GM10266 (cell line): ENCODE measurements around the gene PSMD1.
"Not testable (repeated sequence)": the region's sequence is repeated elsewhere in the genome, so short reads cannot be mapped to it uniquely, and the experiment has no call there.

Source experiments
- DNase-seq: peaks from one replicate; pipeline ENCODE4 v3.0.0; 2012; ENCODE audit errors: extremely low spot score
- CTCF ChIP-seq: IDR thresholded peaks from 2 replicates; pipeline ENCODE4 v1.5.1; 2012; ENCODE audit warnings: mild to moderate bottlenecking, low read depth; ENCODE audit not compliant: control insufficient read depth, insufficient read depth; ENCODE audit errors: missing control alignments

PSMD1 gene

DNA sequence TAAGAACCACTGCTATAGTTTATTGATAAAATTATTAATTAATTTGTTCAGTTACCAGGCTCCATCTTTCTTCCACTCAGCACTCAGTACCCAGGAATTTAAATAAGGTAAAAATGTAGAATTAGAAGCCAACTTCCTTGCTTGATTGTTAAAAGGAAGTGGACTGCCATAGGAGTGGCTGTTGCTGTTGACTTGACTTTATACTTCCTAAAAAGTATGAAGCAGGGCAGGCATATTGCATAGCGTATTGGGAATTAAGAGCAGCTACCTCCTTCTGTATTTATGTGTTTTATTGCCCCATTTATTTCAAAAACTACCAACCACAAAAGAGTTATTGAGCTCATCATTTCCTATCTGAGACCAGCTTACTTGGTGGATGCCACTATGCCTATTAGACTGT lies 27.9 kb downstream of the PSMD1 start:
- no peak for TF ChIP-seq CTCF
- DNase-seq = no peak

- TF ChIP-seq CTCF = no peak
- no peak for DNase-seq
Observed at GRCh38 chr2:231088754-231089153, 32.1 kb downstream of the PSMD1 start.

GRCh38 chr2:231093933-231094332 lies 37.3 kb downstream of the PSMD1 start:
- no peak for DNase-seq
- no peak for TF ChIP-seq CTCF

GRCh38 chr2:231094736-231095346 lies 38.2 kb downstream of the PSMD1 start:
- TF ChIP-seq CTCF = no peak
- DNase-seq = no peak

- no peak for TF ChIP-seq CTCF
Observed at GRCh38 chr2:231099918-231100317, 43.3 kb downstream of the PSMD1 start.

GRCh38 chr2:231100321-231100720 lies 43.7 kb downstream of the PSMD1 start:
- DNase-seq = not testable (repeated sequence)

More at GRCh38 chr2:231099918-231100317, 43.3 kb downstream of the PSMD1 start:
- DNase-seq = no peak

GRCh38 chr2:231100990-231101389 lies 44.3 kb downstream of the PSMD1 start:
- DNase-seq = no peak
- TF ChIP-seq CTCF = no peak

DNA sequence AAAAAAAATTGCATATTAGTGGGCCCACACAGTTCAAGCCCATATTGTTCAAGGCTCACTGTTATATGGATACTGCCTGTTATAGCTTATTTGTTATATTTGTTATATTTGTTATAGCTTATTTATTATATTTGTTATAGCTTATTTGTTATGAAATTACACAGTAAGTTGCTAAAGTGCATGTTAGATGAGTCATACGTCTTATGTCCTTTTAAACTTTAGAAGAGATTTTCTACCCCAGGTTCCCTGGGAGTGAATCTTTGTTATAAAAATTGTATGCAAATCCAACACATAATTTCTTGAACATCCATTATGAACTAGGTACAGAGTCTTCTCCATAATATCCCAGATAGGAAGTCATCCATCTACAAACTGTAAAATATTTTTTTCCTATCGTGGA lies 46.1 kb downstream of the PSMD1 start:
- TF ChIP-seq CTCF = no peak
- no peak for DNase-seq
